A673 (cell line): Measurements from ENCODE around the gene NOX3. TPM values are rescaled to one million over a fixed set of nuclear protein-coding genes. Genes with fewer than 3 reads are reported as not detected.

Source experiments
- BruUV-seq: library from RNA; stranded (reverse); fragments of 400-500 nt; replicated peaks from 2 replicates; lab custom pipeline; 2021; lab: Mats Ljungman, UMichigan
- CTCF ChIA-PET: fragments of 300-600 bp; sonication (Branson Sonifier 250); formaldehyde crosslinking; loops from one replicate; lab custom pipeline; 2022; ENCODE audit warnings: antibody characterized with exemption; lab: Charles Lee
- POLR2A ChIA-PET: fragments of 300-600 bp; sonication (Branson Sonifier 250); formaldehyde crosslinking; loops from one replicate; lab custom pipeline; 2022; ENCODE audit warnings: antibody characterized with exemption; ENCODE audit not compliant: low non-redundant PET; lab: Charles Lee
- DNase-seq: peaks from one replicate; pipeline ENCODE4 v3.0.0-alpha.2; 2015; ENCODE audit warnings: low spot score
- H3K27ac ChIP-seq: fragments of 200-600 bp; sonication (generic); 2 replicates; pipeline ENCODE4 v1.5.1; 2016; ENCODE audit warnings: mixed run types, low read depth, mild to moderate bottlenecking, mixed read lengths, antibody characterized with exemption, low read length; ENCODE audit not compliant: poor library complexity, severe bottlenecking
- H3K27me3 ChIP-seq: fragments of 200-600 bp; sonication (generic); replicated peaks from 2 replicates; pipeline ENCODE4 v1.6.1; 2017; ENCODE audit warnings: mixed run types, low read depth, mild to moderate bottlenecking, mixed read lengths, antibody characterized with exemption, low read length; ENCODE audit not compliant: insufficient read depth, poor library complexity
- H3K36me3 ChIP-seq: fragments of 200-600 bp; sonication (generic); 2 replicates; pipeline ENCODE4 v1.6.1; 2016; ENCODE audit warnings: mixed run types, mild to moderate bottlenecking, mixed read lengths, antibody characterized with exemption, low read length; ENCODE audit not compliant: insufficient read depth, poor library complexity, severe bottlenecking
- H3K4me1 ChIP-seq: fragments of 200-600 bp; sonication (generic); 2 replicates; pipeline ENCODE4 v1.6.1; 2017; ENCODE audit warnings: mixed run types, mild to moderate bottlenecking, mixed read lengths, antibody characterized with exemption, low read length; ENCODE audit not compliant: insufficient read depth, poor library complexity, severe bottlenecking
- H3K4me3 ChIP-seq: fragments of 200-600 bp; sonication (generic); 2 replicates; pipeline ENCODE4 v1.5.1; 2016; ENCODE audit warnings: low read depth, mixed run types, mild to moderate bottlenecking, mixed read lengths, low read length; ENCODE audit not compliant: poor library complexity, severe bottlenecking
- H3K9me3 ChIP-seq: fragments of 200-600 bp; sonication (generic); 2 replicates; pipeline ENCODE4 v1.6.1; 2016; ENCODE audit warnings: mixed run types, low read depth, mild to moderate bottlenecking, mixed read lengths, antibody characterized with exemption, low read length; ENCODE audit not compliant: poor library complexity, severe bottlenecking
- CTCF ChIP-seq: fragments of 300-800, 200-600 bp; sonication (generic); conservative IDR thresholded peaks from 2 replicates; pipeline ENCODE4 v1.5.1; 2017; ENCODE audit warnings: low read depth, mild to moderate bottlenecking, antibody characterized with exemption, low read length, moderate library complexity, mixed read lengths
- EZH2 ChIP-seq: fragments of 200-600 bp; sonication (generic); IDR thresholded peaks from 2 replicates; pipeline ENCODE4 v1.6.1; 2017; ENCODE audit warnings: borderline replicate concordance, low read depth, mild to moderate bottlenecking, mixed read lengths, antibody characterized with exemption, low read length; ENCODE audit not compliant: poor library complexity, severe bottlenecking
- intact Hi-C: fragments of 100-400 bp; cut with micrococcal nuclease; formaldehyde crosslinking; loops from one replicate; pipeline ENCODE4 v1.10.0; 2022; ENCODE audit not compliant: unreplicated experiment
- total RNA-seq: library from RNA; stranded (reverse); gene quantifications from 2 replicates; pipeline ENCODE4 v1.2.3, GENCODE V29; 2021

The NOX3 gene
- total RNA-seq, 1 experiment from 2014 or later, result not detected

- H3K27me3 ChIP-seq, result no peaks in the 10 kb centered on the region
- CTCF ChIA-PET, result no interaction called here
- no peak overlapping the region for H3K27ac ChIP-seq
- TF ChIP-seq CTCF (no peak), EZH2 (no peak)
- intact Hi-C loops, result no loop called here
- H3K4me3 ChIP-seq, result no peak overlapping the region
- DNase-seq, result no peak
- POLR2A ChIA-PET, result no interaction called here
- H3K9me3 ChIP-seq, result no peaks in the 10 kb centered on the region
- BruUV-seq, result no TSS peak
- H3K4me1 ChIP-seq, result peaks cover 13% of the 10 kb centered on the region
- no peaks in the 10 kb centered on the region for H3K36me3 ChIP-seq
Observed at GRCh38 chr6:155426408-155426945, 29.2 kb downstream of the NOX3 start.

GRCh38 chr6:155424181-155424580, 31.5 kb downstream of the NOX3 start:
- Histone ChIP-seq H3K4me1 (peaks cover 13% of the 10 kb centered on the region), H3K27me3 (no peaks in the 10 kb centered on the region), H3K27ac (no peak overlapping the region), H3K4me3 (no peak overlapping the region), H3K9me3 (no peaks in the 10 kb centered on the region), H3K36me3 (no peaks in the 10 kb centered on the region)
- BruUV-seq, result no TSS peak
- intact Hi-C loops, result no loop called here
- TF ChIP-seq EZH2 (no peak), CTCF (no peak)
- DNase-seq, result no peak
- CTCF ChIA-PET, result interaction anchor here (0.7 kb wide), 1 partner anchor 93 kb away, joined by 5 read pairs; no protein-coding TSS in a partner anchor
- POLR2A ChIA-PET, result no interaction called here

GRCh38 chr6:155422635-155423034, 33.0 kb downstream of the NOX3 start:
- TF ChIP-seq EZH2, result no peak
- TF ChIP-seq CTCF, result no peak
- Histone ChIP-seq H3K9me3 (no peaks in the 10 kb centered on the region), H3K27ac (no peak overlapping the region), H3K36me3 (no peaks in the 10 kb centered on the region), H3K4me1 (peaks cover 25% of the 10 kb centered on the region), H3K4me3 (no peak overlapping the region), H3K27me3 (no peaks in the 10 kb centered on the region)
- ChIA-PET POLR2A (no interaction called here), CTCF (no interaction called here)
- intact Hi-C loops, result no loop called here
- no TSS peak for BruUV-seq
- DNase-seq, result no peak
